OCI-LY1 (cell line): ENCODE results near the gene JAKMIP1.

Experiments
- H2AFZ ChIP-seq: fragments of 200-600 bp; sonication (generic), shearing (Covaris generic); 2 replicates; pipeline ENCODE4 v1.6.0; 2014; ENCODE audit warnings: antibody characterized with exemption, mild to moderate bottlenecking, low read length
- H3F3A ChIP-seq: fragments of 200-600 bp; sonication (generic), shearing (Covaris generic); 2 replicates; pipeline ENCODE4 v1.6.0; 2014; ENCODE audit warnings: mild to moderate bottlenecking, antibody characterized with exemption, low read length, moderate library complexity; ENCODE audit not compliant: insufficient read depth
- H3K27ac ChIP-seq: fragments of 200-600 bp; sonication (generic); 2 replicates; pipeline ENCODE4 v1.5.1; 2014; ENCODE audit warnings: low read length, mixed run types, mild to moderate bottlenecking, low read depth; ENCODE audit not compliant: poor library complexity, severe bottlenecking
- H3K27me3 ChIP-seq: fragments of 200-600 bp; sonication (generic); 2 replicates; pipeline ENCODE4 v1.6.0; 2014; ENCODE audit warnings: antibody characterized with exemption, mild to moderate bottlenecking, low read length, moderate library complexity; ENCODE audit not compliant: insufficient read depth
- H3K36me3 ChIP-seq: fragments of 200-600 bp; sonication (generic); 2 replicates; pipeline ENCODE4 v1.6.1; 2014; ENCODE audit warnings: mild to moderate bottlenecking, antibody characterized with exemption, low read length, moderate library complexity, mixed read lengths; ENCODE audit not compliant: insufficient read depth
- H3K4me1 ChIP-seq: fragments of 200-600 bp; sonication (generic); 2 replicates; pipeline ENCODE4 v1.5.1; 2014; ENCODE audit warnings: mild to moderate bottlenecking, low read length, moderate library complexity; ENCODE audit not compliant: insufficient read depth, severe bottlenecking
- H3K4me2 ChIP-seq: fragments of 200-600 bp; sonication (generic), shearing (Covaris generic); 2 replicates; pipeline ENCODE4 v1.6.1; 2014; ENCODE audit warnings: low read length
- H3K4me3 ChIP-seq: fragments of 200-600 bp; sonication (generic); 2 replicates; pipeline ENCODE4 v1.5.1; 2014; ENCODE audit warnings: low read length, low read depth, mild to moderate bottlenecking, mixed read lengths; ENCODE audit not compliant: poor library complexity, severe bottlenecking
- H3K79me2 ChIP-seq: fragments of 200-600 bp; shearing (Covaris generic); 2 replicates; pipeline ENCODE4 v1.6.1; 2016; ENCODE audit warnings: mixed run types, low read length, mixed read lengths; ENCODE audit not compliant: insufficient read depth
- H3K9ac ChIP-seq: fragments of 200-600 bp; sonication (generic), shearing (Covaris generic); 2 replicates; pipeline ENCODE4 v1.6.1; 2014; ENCODE audit warnings: mild to moderate bottlenecking, low read length, mixed read lengths
- H3K9me2 ChIP-seq: fragments of 200-600 bp; sonication (generic), shearing (Covaris generic); 2 replicates; pipeline ENCODE4 v1.6.1; 2014; ENCODE audit warnings: low read depth, mild to moderate bottlenecking, low read length, mixed read lengths
- H3K9me3 ChIP-seq: fragments of 200-600 bp; shearing (Covaris generic); 2 replicates; pipeline ENCODE4 v1.6.1; 2014; ENCODE audit warnings: low read length, mixed read lengths
- H4K20me1 ChIP-seq: fragments of 200-600 bp; sonication (generic), shearing (Covaris generic); 2 replicates; pipeline ENCODE4 v1.6.0; 2016; ENCODE audit warnings: mild to moderate bottlenecking, low read length; ENCODE audit not compliant: insufficient read depth
- EZH2 ChIP-seq: fragments of 200-600 bp; sonication (generic), shearing (Covaris generic); IDR thresholded peaks from 2 replicates; pipeline ENCODE4 v1.8.0; 2017; ENCODE audit warnings: borderline replicate concordance, mixed run types, mild to moderate bottlenecking, antibody characterized with exemption, low read length, moderate library complexity, mixed read lengths
- TF ChIP-seq, protein P1 (sequence below): fragments of 200-600 bp; sonication (generic), shearing (Covaris generic); IDR thresholded peaks from 2 replicates; pipeline ENCODE4 v1.5.1; 2017; ENCODE audit warnings: mild to moderate bottlenecking, antibody characterized with exemption, low read length, moderate library complexity, mixed read lengths

The JAKMIP1 gene

DNA sequence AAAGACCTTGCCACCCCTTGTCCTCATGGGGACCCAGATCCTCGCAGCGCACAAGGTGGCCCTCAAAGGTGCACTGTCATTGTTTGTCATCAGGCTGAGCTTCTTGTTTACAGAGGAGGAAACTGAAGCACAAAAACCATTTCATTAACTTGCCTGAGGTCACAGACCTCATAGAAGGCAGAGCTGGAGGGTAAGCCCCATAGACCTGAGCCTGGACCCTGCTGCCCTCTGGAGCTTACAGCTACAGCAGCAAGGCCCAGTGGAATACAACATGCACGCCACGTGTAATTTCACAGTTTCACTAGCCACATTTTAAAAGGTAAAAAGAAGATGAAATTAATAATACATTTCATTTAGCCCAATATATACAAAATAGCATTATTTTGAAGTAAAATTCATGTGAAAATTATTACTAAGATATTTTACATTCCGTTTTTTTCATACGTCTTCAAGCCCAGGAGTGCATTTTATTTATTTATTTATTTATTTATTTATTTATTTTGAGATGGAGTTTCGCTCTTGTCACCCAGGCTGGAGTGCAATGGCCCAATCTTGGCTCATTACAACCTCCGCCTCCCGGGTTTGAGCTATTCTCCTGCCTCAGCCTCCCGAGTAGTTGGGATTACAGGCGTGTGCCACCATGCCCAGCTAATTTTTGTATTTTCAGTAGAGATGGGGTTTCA is 8.8 kb downstream of the JAKMIP1 start:
- Histone ChIP-seq H3K4me2 (no peak overlapping the region), H3K9me3 (no peaks in the 10 kb centered on the region), H2AFZ (no peak overlapping the region), H3F3A (no peaks in the 10 kb centered on the region), H3K4me1 (no peaks in the 10 kb centered on the region), H3K9me2 (no peaks in the 10 kb centered on the region), H4K20me1 (no peaks in the 10 kb centered on the region), H3K27ac (no peak overlapping the region), H3K36me3 (no peaks in the 10 kb centered on the region), H3K9ac (no peak overlapping the region), H3K27me3 (no peaks in the 10 kb centered on the region), H3K4me3 (no peak overlapping the region), H3K79me2 (no peaks in the 10 kb centered on the region)
- TF ChIP-seq, protein P1, sequence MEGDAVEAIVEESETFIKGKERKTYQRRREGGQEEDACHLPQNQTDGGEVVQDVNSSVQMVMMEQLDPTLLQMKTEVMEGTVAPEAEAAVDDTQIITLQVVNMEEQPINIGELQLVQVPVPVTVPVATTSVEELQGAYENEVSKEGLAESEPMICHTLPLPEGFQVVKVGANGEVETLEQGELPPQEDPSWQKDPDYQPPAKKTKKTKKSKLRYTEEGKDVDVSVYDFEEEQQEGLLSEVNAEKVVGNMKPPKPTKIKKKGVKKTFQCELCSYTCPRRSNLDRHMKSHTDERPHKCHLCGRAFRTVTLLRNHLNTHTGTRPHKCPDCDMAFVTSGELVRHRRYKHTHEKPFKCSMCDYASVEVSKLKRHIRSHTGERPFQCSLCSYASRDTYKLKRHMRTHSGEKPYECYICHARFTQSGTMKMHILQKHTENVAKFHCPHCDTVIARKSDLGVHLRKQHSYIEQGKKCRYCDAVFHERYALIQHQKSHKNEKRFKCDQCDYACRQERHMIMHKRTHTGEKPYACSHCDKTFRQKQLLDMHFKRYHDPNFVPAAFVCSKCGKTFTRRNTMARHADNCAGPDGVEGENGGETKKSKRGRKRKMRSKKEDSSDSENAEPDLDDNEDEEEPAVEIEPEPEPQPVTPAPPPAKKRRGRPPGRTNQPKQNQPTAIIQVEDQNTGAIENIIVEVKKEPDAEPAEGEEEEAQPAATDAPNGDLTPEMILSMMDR: no peak
- no peak for TF ChIP-seq EZH2

DNA sequence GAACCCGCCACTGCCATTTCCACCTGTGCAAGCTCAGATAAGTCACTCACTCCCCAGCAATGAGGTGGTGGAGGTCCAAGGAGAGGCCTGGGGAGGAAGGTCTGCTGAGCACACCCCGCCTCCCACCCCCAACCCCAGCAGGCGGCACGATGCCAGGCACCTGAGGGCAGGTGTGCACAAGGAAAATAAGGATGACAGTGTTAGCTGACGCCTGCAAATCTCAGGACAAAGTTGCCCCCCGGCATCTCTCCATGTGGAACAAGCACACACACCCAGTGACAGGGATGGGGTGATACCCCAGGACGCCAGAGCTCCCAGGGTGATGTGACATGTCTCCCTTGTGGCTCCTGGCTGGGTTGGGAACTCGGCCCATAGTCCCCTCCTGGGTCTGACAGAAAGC is 9.9 kb downstream of the JAKMIP1 start:
- H3K79me2 ChIP-seq: no peaks in the 10 kb centered on the region
- H3K4me3 ChIP-seq: no peak overlapping the region
- H3K9ac ChIP-seq: no peak overlapping the region
- no peaks in the 10 kb centered on the region for H3K36me3 ChIP-seq
- no peak overlapping the region for H3K27ac ChIP-seq
- H3K27me3 ChIP-seq: no peaks in the 10 kb centered on the region
- H3K9me2 ChIP-seq: no peaks in the 10 kb centered on the region
- TF ChIP-seq EZH2: no peak
- TF ChIP-seq, protein P1: no peak
- no peaks in the 10 kb centered on the region for H3K4me1 ChIP-seq
- no peak overlapping the region for H3K4me2 ChIP-seq
- no peaks in the 10 kb centered on the region for H4K20me1 ChIP-seq
- H3F3A ChIP-seq: no peaks in the 10 kb centered on the region
- H3K9me3 ChIP-seq: no peaks in the 10 kb centered on the region
- H2AFZ ChIP-seq: no peak overlapping the region

DNA sequence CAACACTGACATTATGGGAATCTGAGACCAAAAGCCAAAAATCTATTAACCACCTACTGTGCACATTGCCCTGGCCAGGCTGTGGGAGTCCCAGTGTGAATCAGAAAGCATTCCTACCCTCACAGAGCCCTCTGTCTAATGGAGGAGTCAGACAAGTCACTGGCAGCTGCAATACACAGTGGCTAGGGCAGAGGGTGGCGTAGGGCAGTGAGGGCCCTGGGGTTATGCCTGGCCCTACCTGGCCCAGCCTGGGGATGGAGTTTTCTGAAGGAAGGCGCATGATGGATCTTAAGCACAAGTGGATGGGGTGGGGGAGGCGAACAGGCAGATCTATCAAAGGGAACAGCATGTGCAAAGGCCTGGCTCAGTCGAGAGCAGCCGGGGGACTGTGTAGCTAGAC is 10.8 kb downstream of the JAKMIP1 start:
- H3F3A ChIP-seq: no peaks in the 10 kb centered on the region
- H3K4me1 ChIP-seq: no peaks in the 10 kb centered on the region
- H3K79me2 ChIP-seq: no peaks in the 10 kb centered on the region
- H3K27ac ChIP-seq: no peak overlapping the region
- H3K9me2 ChIP-seq: no peaks in the 10 kb centered on the region
- no peak overlapping the region for H3K9ac ChIP-seq
- H3K27me3 ChIP-seq: no peaks in the 10 kb centered on the region
- no peak overlapping the region for H3K4me3 ChIP-seq
- TF ChIP-seq EZH2: no peak
- TF ChIP-seq, protein P1: no peak
- no peak overlapping the region for H2AFZ ChIP-seq
- no peaks in the 10 kb centered on the region for H3K36me3 ChIP-seq
- no peaks in the 10 kb centered on the region for H3K9me3 ChIP-seq
- H4K20me1 ChIP-seq: no peaks in the 10 kb centered on the region
- H3K4me2 ChIP-seq: no peak overlapping the region
